GM23248 (cell line): ENCODE data around the gene IGSF3.

Source experiments
- EZH2 ChIP-seq: fragments of 200-600 bp; sonication (generic); IDR thresholded peaks from 2 replicates; pipeline ENCODE4 v1.6.1; 2018; ENCODE audit warnings: antibody characterized with exemption, mild to moderate bottlenecking; ENCODE audit not compliant: insufficient read depth, poor library complexity, severe bottlenecking
- EZH2phosphoT487 ChIP-seq: fragments of 200-600 bp; sonication (generic); IDR thresholded peaks from 2 replicates; pipeline ENCODE4 v1.6.1; 2018; ENCODE audit warnings: antibody characterized with exemption, moderate library complexity, mild to moderate bottlenecking, low read depth; ENCODE audit not compliant: insufficient read depth

DNA sequence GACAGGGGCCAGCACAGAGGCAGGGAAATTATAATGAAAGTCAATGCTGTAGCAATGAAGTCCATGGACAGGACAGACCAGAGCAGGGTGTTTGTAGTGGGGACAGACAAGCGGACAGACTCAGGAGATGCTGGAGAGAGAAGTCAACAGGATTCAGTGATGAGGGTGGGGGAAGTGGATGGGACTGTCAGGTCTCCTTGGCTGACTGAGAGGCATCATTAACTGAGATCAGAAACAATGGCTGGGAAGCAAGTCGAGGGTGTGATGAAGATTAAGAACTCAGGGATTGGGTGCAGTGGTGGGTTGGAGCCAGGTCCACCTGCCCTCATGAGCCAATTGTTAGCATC is 122.2 kb downstream of the IGSF3 start:
- no peak for TF ChIP-seq EZH2
- TF ChIP-seq EZH2phosphoT487: no peak
